OCI-LY1 (cell line): ENCODE results near the gene SYNGR1.
"Not testable (repeated sequence)": the region's sequence is repeated elsewhere in the genome, so short reads cannot be mapped to it uniquely, and the experiment has no call there.

Experiments used
- H2AFZ ChIP-seq: fragments of 200-600 bp; sonication (generic), shearing (Covaris generic); 2 replicates; pipeline ENCODE4 v1.6.0; 2014; ENCODE audit warnings: antibody characterized with exemption, mild to moderate bottlenecking, low read length
- H3F3A ChIP-seq: fragments of 200-600 bp; sonication (generic), shearing (Covaris generic); 2 replicates; pipeline ENCODE4 v1.6.0; 2014; ENCODE audit warnings: mild to moderate bottlenecking, antibody characterized with exemption, low read length, moderate library complexity; ENCODE audit not compliant: insufficient read depth
- H3K27ac ChIP-seq: fragments of 200-600 bp; sonication (generic); 2 replicates; pipeline ENCODE4 v1.5.1; 2014; ENCODE audit warnings: low read length, mixed run types, mild to moderate bottlenecking, low read depth; ENCODE audit not compliant: poor library complexity, severe bottlenecking
- H3K27me3 ChIP-seq: fragments of 200-600 bp; sonication (generic); 2 replicates; pipeline ENCODE4 v1.6.0; 2014; ENCODE audit warnings: antibody characterized with exemption, mild to moderate bottlenecking, low read length, moderate library complexity; ENCODE audit not compliant: insufficient read depth
- H3K36me3 ChIP-seq: fragments of 200-600 bp; sonication (generic); 2 replicates; pipeline ENCODE4 v1.6.1; 2014; ENCODE audit warnings: mild to moderate bottlenecking, antibody characterized with exemption, low read length, moderate library complexity, mixed read lengths; ENCODE audit not compliant: insufficient read depth
- H3K4me1 ChIP-seq: fragments of 200-600 bp; sonication (generic); 2 replicates; pipeline ENCODE4 v1.5.1; 2014; ENCODE audit warnings: mild to moderate bottlenecking, low read length, moderate library complexity; ENCODE audit not compliant: insufficient read depth, severe bottlenecking
- H3K4me2 ChIP-seq: fragments of 200-600 bp; sonication (generic), shearing (Covaris generic); 2 replicates; pipeline ENCODE4 v1.6.1; 2014; ENCODE audit warnings: low read length
- H3K4me3 ChIP-seq: fragments of 200-600 bp; sonication (generic); 2 replicates; pipeline ENCODE4 v1.5.1; 2014; ENCODE audit warnings: low read length, low read depth, mild to moderate bottlenecking, mixed read lengths; ENCODE audit not compliant: poor library complexity, severe bottlenecking
- H3K79me2 ChIP-seq: fragments of 200-600 bp; shearing (Covaris generic); 2 replicates; pipeline ENCODE4 v1.6.1; 2016; ENCODE audit warnings: mixed run types, low read length, mixed read lengths; ENCODE audit not compliant: insufficient read depth
- H3K9ac ChIP-seq: fragments of 200-600 bp; sonication (generic), shearing (Covaris generic); 2 replicates; pipeline ENCODE4 v1.6.1; 2014; ENCODE audit warnings: mild to moderate bottlenecking, low read length, mixed read lengths
- H3K9me2 ChIP-seq: fragments of 200-600 bp; sonication (generic), shearing (Covaris generic); 2 replicates; pipeline ENCODE4 v1.6.1; 2014; ENCODE audit warnings: low read depth, mild to moderate bottlenecking, low read length, mixed read lengths
- H3K9me3 ChIP-seq: fragments of 200-600 bp; shearing (Covaris generic); 2 replicates; pipeline ENCODE4 v1.6.1; 2014; ENCODE audit warnings: low read length, mixed read lengths
- H4K20me1 ChIP-seq: fragments of 200-600 bp; sonication (generic), shearing (Covaris generic); 2 replicates; pipeline ENCODE4 v1.6.0; 2016; ENCODE audit warnings: mild to moderate bottlenecking, low read length; ENCODE audit not compliant: insufficient read depth
- EZH2 ChIP-seq: fragments of 200-600 bp; sonication (generic), shearing (Covaris generic); IDR thresholded peaks from 2 replicates; pipeline ENCODE4 v1.8.0; 2017; ENCODE audit warnings: borderline replicate concordance, mixed run types, mild to moderate bottlenecking, antibody characterized with exemption, low read length, moderate library complexity, mixed read lengths
- TF ChIP-seq, protein P1 (sequence below): fragments of 200-600 bp; sonication (generic), shearing (Covaris generic); IDR thresholded peaks from 2 replicates; pipeline ENCODE4 v1.5.1; 2017; ENCODE audit warnings: mild to moderate bottlenecking, antibody characterized with exemption, low read length, moderate library complexity, mixed read lengths

Gene SYNGR1

DNA sequence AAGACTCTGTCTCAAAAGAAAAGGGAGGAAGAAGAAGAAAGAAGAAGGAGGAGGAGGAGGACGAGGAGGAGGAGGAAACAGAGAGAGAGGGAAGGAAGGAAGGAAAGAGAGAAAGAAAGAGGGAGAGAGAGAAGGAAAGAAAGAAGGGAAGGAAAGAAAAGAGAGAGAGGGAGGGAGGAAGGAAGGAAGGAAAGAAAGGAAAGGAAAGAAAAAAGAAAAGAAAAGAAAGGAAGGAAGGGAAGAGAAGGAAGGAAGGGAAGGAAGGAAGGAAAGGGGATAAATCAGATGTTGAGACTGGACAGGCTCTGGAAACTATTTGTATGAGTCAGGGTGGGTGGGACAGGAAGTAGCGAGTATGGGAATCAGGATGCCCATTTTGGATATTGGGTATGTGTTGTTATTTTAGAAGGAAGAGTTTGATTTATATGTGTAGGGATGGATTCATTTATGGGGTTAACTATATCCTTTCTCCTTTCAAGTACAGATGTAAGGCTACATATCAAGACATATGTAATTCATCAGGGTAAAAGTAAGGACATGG is 24.3 kb upstream of the SYNGR1 start:
- Histone ChIP-seq H3K4me1 (no peaks in the 10 kb centered on the region), H3K4me2 (no peak overlapping the region), H3K27me3 (no peaks in the 10 kb centered on the region; the same call in 1 of the 2 replicates), H3K36me3 (no peaks in the 10 kb centered on the region), H3K79me2 (no peaks in the 10 kb centered on the region), H4K20me1 (no peaks in the 10 kb centered on the region), H3K9me3 (no peaks in the 10 kb centered on the region), H3K9me2 (no peaks in the 10 kb centered on the region), H3K27ac (no peak overlapping the region), H3K9ac (no peak overlapping the region), H3K4me3 (no peak overlapping the region), H2AFZ (no peak overlapping the region), H3F3A (no peaks in the 10 kb centered on the region)
- TF ChIP-seq EZH2 = no peak
- TF ChIP-seq, protein P1, sequence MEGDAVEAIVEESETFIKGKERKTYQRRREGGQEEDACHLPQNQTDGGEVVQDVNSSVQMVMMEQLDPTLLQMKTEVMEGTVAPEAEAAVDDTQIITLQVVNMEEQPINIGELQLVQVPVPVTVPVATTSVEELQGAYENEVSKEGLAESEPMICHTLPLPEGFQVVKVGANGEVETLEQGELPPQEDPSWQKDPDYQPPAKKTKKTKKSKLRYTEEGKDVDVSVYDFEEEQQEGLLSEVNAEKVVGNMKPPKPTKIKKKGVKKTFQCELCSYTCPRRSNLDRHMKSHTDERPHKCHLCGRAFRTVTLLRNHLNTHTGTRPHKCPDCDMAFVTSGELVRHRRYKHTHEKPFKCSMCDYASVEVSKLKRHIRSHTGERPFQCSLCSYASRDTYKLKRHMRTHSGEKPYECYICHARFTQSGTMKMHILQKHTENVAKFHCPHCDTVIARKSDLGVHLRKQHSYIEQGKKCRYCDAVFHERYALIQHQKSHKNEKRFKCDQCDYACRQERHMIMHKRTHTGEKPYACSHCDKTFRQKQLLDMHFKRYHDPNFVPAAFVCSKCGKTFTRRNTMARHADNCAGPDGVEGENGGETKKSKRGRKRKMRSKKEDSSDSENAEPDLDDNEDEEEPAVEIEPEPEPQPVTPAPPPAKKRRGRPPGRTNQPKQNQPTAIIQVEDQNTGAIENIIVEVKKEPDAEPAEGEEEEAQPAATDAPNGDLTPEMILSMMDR = no peak

DNA sequence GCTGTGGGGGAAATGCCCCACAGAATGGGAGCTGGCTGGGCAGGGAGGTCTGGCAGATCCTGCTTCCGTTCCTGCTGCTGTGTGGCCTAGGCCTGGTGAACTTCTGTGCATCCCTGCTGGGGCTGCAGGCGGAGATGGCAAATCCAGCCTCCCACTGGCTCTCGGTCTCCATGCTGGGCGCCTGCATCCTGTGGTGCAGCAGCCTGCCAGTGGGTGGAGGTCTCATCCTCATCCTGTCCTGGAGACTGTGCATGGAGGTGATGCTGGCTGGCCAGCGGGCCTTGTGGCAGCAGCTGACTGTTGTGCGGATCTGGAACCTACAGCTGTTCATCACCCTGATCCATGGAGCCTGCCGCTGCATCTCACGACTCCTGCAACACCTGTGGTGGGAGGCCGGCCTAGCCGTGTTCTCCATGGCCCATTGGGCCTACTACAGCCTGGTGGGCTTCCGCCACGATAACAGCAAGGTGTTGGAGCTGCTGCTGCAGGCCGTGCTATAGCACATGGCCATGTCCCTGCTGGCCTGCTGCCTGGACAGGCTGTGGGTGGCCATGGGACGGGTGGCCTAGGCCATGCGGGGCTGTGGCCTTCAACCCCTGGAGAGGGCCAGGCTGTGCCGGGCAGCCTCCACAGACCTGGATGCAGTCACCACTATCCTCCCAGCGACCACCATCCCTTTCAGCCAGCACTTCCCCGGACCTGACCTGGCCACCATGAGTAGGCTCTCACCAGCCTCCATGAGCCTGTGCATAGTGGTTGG is 21.6 kb upstream of the SYNGR1 start:
- H3K27ac ChIP-seq = no peak overlapping the region
- no peaks in the 10 kb centered on the region for H3F3A ChIP-seq
- no peaks in the 10 kb centered on the region for H3K9me2 ChIP-seq
- no peak overlapping the region for H3K4me2 ChIP-seq
- H3K79me2 ChIP-seq = no peaks in the 10 kb centered on the region
- TF ChIP-seq, protein P1 = no peak
- TF ChIP-seq EZH2 = no peak
- no peak overlapping the region for H2AFZ ChIP-seq
- no peak overlapping the region for H3K4me3 ChIP-seq
- H4K20me1 ChIP-seq = no peaks in the 10 kb centered on the region
- no peak overlapping the region for H3K9ac ChIP-seq
- H3K9me3 ChIP-seq = no peaks in the 10 kb centered on the region
- no peaks in the 10 kb centered on the region for H3K4me1 ChIP-seq
- no peaks in the 10 kb centered on the region; the same call in 1 of the 2 replicates for H3K27me3 ChIP-seq
- H3K36me3 ChIP-seq = no peaks in the 10 kb centered on the region

DNA sequence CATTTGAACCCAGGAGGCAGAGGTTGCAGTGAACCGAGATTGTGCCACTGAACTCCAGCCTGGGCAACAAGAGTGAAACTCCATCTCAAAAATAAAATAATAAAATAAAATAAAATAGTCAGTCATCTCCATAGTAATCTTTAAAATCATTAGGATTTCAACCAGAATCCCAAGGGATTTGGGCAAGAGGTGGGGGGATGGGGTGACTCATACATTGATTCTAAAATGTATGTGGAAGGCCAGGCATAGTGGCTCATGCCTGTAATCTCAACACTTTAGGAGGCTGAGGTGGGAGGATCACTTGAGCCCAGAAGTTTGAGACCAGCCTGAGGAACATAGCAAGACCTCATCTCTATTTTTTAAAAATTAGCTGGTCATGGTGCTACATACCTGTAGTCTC is 19.2 kb upstream of the SYNGR1 start:
- H2AFZ ChIP-seq, H3K79me2 ChIP-seq, H4K20me1 ChIP-seq, H3K9me2 ChIP-seq, H3K27me3 ChIP-seq, H3K27ac ChIP-seq, H3K36me3 ChIP-seq, H3K4me1 ChIP-seq, H3K9ac ChIP-seq, H3K4me3 ChIP-seq, H3K4me2 ChIP-seq, H3F3A ChIP-seq, H3K9me3 ChIP-seq: not testable (repeated sequence)
